ENCODE data around the gene ZNF750.

DNA sequence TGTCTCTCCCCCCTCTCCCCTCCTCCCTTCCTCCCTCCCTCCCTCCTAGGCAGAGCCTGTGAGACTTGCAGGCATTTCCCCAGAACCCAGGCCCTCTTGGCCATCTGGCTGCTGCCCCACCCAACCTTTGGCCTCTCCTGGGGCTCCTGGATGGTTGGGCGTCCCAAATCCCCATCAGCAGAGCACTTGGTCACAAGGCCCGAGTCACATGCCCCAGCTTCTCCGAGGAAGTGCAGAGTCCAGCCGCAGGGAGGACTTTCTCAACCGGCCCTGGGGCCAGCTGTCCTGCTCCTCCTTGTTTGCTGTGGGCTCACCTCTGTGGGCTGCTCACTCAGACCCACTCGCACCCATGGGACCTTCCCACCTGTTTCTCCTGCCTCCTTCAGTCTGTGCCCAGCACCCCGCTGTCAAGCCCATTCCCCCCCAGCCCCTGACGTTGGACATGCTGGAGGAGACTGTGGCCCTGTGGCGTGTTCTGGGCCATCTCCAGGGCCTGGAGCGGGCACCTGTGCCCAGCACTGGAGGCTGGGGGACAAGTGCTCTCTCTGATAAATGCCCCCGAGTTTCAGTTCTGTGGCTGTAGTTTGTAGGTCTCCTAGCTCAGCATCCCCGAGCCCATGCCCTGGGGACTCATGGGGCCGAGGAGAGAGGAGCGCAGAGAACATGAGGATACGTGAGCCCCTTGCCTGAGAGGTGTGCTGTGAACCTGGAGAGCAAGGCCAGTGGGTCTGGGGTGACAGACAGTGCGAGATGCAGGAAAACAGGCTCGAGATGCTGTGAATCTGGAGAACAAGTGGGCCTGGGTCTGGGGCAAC lies 42.3 kb upstream of the ZNF750 start:
- no peak for TF ChIP-seq POLR2A (IDR thresholded peaks at IDR 0.05)
- TF ChIP-seq, protein P1, sequence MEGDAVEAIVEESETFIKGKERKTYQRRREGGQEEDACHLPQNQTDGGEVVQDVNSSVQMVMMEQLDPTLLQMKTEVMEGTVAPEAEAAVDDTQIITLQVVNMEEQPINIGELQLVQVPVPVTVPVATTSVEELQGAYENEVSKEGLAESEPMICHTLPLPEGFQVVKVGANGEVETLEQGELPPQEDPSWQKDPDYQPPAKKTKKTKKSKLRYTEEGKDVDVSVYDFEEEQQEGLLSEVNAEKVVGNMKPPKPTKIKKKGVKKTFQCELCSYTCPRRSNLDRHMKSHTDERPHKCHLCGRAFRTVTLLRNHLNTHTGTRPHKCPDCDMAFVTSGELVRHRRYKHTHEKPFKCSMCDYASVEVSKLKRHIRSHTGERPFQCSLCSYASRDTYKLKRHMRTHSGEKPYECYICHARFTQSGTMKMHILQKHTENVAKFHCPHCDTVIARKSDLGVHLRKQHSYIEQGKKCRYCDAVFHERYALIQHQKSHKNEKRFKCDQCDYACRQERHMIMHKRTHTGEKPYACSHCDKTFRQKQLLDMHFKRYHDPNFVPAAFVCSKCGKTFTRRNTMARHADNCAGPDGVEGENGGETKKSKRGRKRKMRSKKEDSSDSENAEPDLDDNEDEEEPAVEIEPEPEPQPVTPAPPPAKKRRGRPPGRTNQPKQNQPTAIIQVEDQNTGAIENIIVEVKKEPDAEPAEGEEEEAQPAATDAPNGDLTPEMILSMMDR (IDR thresholded peaks at IDR 0.05): no peak
- TF ChIP-seq POLR2AphosphoS5 (IDR thresholded peaks at IDR 0.05): no peak
- no peak for TF ChIP-seq EP300 (IDR thresholded peaks at IDR 0.05; ENCODE audit: low read depth)

All from transverse colon (tissue), 4 donors.